Mucosa of stomach (tissue), 1 donor: ENCODE results near the gene OXLD1.
"Not testable (repeated sequence)": the region's sequence is repeated elsewhere in the genome, so short reads cannot be mapped to it uniquely, and the experiment has no call there.

Experiments used
- H3K27me3 ChIP-seq: one replicate; pipeline ENCODE4 v1.7.0; 2013; ENCODE audit warnings: mild to moderate bottlenecking, low read length; ENCODE audit not compliant: control insufficient read depth, insufficient read depth
- H3K36me3 ChIP-seq: one replicate; pipeline ENCODE4 v1.7.0; 2013; ENCODE audit warnings: low read length; ENCODE audit not compliant: control insufficient read depth, insufficient read depth
- H3K4me1 ChIP-seq: one replicate; pipeline ENCODE4 v1.7.0; 2013; ENCODE audit warnings: mild to moderate bottlenecking, low read length; ENCODE audit not compliant: control insufficient read depth, insufficient read depth
- H3K4me3 ChIP-seq: one replicate; pipeline ENCODE4 v1.7.0; 2013; ENCODE audit warnings: low read length
- H3K9ac ChIP-seq: one replicate; pipeline ENCODE4 v1.7.0; 2013; ENCODE audit warnings: mild to moderate bottlenecking, low read length, moderate library complexity
- H3K9me3 ChIP-seq: one replicate; pipeline ENCODE4 v1.7.0; 2013; ENCODE audit warnings: mild to moderate bottlenecking, low read length, moderate library complexity; ENCODE audit not compliant: control insufficient read depth
- donor health status: Pancreatic carcinoma.

OXLD1 gene

GRCh38 chr17:81638683-81639082 is 27.7 kb downstream of the OXLD1 start:
- Histone ChIP-seq H3K9me3 (no peaks in the 10 kb centered on the region), H3K27me3 (no peaks in the 10 kb centered on the region), H3K36me3 (no peaks in the 10 kb centered on the region), H3K4me1 (peaks cover 10% of the 10 kb centered on the region), H3K9ac (no peak overlapping the region), H3K4me3 (no peak overlapping the region)

GRCh38 chr17:81636505-81637288 is 29.7 kb downstream of the OXLD1 start, which contains the start of the genes NPLOC4 and TSPAN10:
Gene NPLOC4, minus strand, starts transcription at chr17:81637112. Its CDS starts 182 bp downstream, at chr17:81636930.
Gene TSPAN10, plus strand, starts transcription at chr17:81637196. Its CDS starts 5,217 bp downstream, at chr17:81642413.
- H3K27me3 ChIP-seq: no peaks in the 10 kb centered on the region
- H3K4me1 ChIP-seq: peaks cover 10% of the 10 kb centered on the region
- no peaks in the 10 kb centered on the region for H3K9me3 ChIP-seq
- H3K4me3 ChIP-seq: peak within 1 kb of the TSS; percentile 84
- H3K36me3 ChIP-seq: no peaks in the 10 kb centered on the region
- peak within 1 kb of the TSS; percentile 82 for H3K9ac ChIP-seq

- Histone ChIP-seq H3K4me1 (peaks cover 10% of the 10 kb centered on the region), H3K4me3 (peak overlapping the region; percentile 28), H3K9me3 (no peaks in the 10 kb centered on the region), H3K36me3 (no peaks in the 10 kb centered on the region), H3K27me3 (no peaks in the 10 kb centered on the region), H3K9ac (peak overlapping the region; percentile 82)
Measured at GRCh38 chr17:81635973-81636504, 30.4 kb downstream of the OXLD1 start.

GRCh38 chr17:81635431-81635830 is 31.0 kb downstream of the OXLD1 start:
- no peaks in the 10 kb centered on the region for H3K9me3 ChIP-seq
- H3K4me3 ChIP-seq: peak overlapping the region; percentile 28
- H3K4me1 ChIP-seq: peaks cover 10% of the 10 kb centered on the region
- H3K27me3 ChIP-seq: no peaks in the 10 kb centered on the region
- H3K9ac ChIP-seq: peak overlapping the region; percentile 82
- H3K36me3 ChIP-seq: no peaks in the 10 kb centered on the region

GRCh38 chr17:81631482-81631881 is 34.9 kb downstream of the OXLD1 start:
- H3K9me3 ChIP-seq: no peaks in the 10 kb centered on the region
- H3K4me3 ChIP-seq: no peak overlapping the region
- H3K4me1 ChIP-seq: peaks cover 10% of the 10 kb centered on the region
- no peaks in the 10 kb centered on the region for H3K27me3 ChIP-seq
- H3K36me3 ChIP-seq: peaks cover 5% of the 10 kb centered on the region
- H3K9ac ChIP-seq: no peak overlapping the region

- no peaks in the 10 kb centered on the region for H3K9me3 ChIP-seq
- no peaks in the 10 kb centered on the region for H3K27me3 ChIP-seq
- no peak overlapping the region for H3K4me3 ChIP-seq
- H3K9ac ChIP-seq: no peak overlapping the region
- H3K4me1 ChIP-seq: peaks cover 2% of the 10 kb centered on the region
- peaks cover 7% of the 10 kb centered on the region for H3K36me3 ChIP-seq
Measured at GRCh38 chr17:81630274-81630673, 36.1 kb downstream of the OXLD1 start.

- Histone ChIP-seq H3K36me3 (peaks cover 10% of the 10 kb centered on the region), H3K9ac (no peak overlapping the region), H3K9me3 (no peaks in the 10 kb centered on the region), H3K4me1 (no peaks in the 10 kb centered on the region), H3K27me3 (no peaks in the 10 kb centered on the region), H3K4me3 (no peak overlapping the region)
Measured at GRCh38 chr17:81621494-81622130, 44.8 kb downstream of the OXLD1 start.

- not testable (repeated sequence) for H3K4me1 ChIP-seq, H3K36me3 ChIP-seq, H3K27me3 ChIP-seq, H3K9ac ChIP-seq, H3K4me3 ChIP-seq, H3K9me3 ChIP-seq
Measured at GRCh38 chr17:81618307-81618706, 48.1 kb downstream of the OXLD1 start.

GRCh38 chr17:81616877-81617276 is 49.5 kb downstream of the OXLD1 start:
- no peaks in the 10 kb centered on the region for H3K27me3 ChIP-seq
- peaks cover 5% of the 10 kb centered on the region for H3K36me3 ChIP-seq
- H3K4me3 ChIP-seq: no peak overlapping the region
- no peaks in the 10 kb centered on the region for H3K4me1 ChIP-seq
- H3K9ac ChIP-seq: no peak overlapping the region
- no peaks in the 10 kb centered on the region for H3K9me3 ChIP-seq

GRCh38 chr17:81615401-81615930 is 50.9 kb downstream of the OXLD1 start:
- Histone ChIP-seq H3K4me3 (no peak overlapping the region), H3K27me3 (no peaks in the 10 kb centered on the region), H3K9me3 (no peaks in the 10 kb centered on the region), H3K4me1 (no peaks in the 10 kb centered on the region), H3K36me3 (peaks cover 5% of the 10 kb centered on the region), H3K9ac (no peak overlapping the region)
